Upper lobe of left lung (tissue), 6 donors: ENCODE measurements around the gene LY6G6D. TPM values are rescaled to one million over a fixed set of nuclear protein-coding genes. Genes with fewer than 3 reads are reported as not detected.

Source experiments
- ATAC-seq, 2 donors: fragments of 200-7000 bp; cut with Tn5 transposase; one replicate each; pipeline ENCODE4 v1.9.1; 2022; ENCODE audit warnings: mild to moderate bottlenecking in 2 of 2, moderate library complexity in 2 of 2; ENCODE audit not compliant: low FRiP score in 2 of 2
- DNase-seq, 2 donors: peaks; one replicate each; pipeline ENCODE4 v3.0.0-alpha.2; 2019 to 2020
- H3K27ac ChIP-seq, 4 donors: fragments of 200-600 bp; sonication (generic); one replicate each; pipeline ENCODE4 v1.5.1; 2016 to 2019
- H3K27me3 ChIP-seq, 4 donors: fragments of 200-600 bp; sonication (generic); one replicate each; pipeline ENCODE4 v1.5.1; 2017 to 2019
- H3K36me3 ChIP-seq, 4 donors: fragments of 200-600 bp; sonication (generic); one replicate each; pipeline ENCODE4 v1.5.1; 2016 to 2019
- H3K4me1 ChIP-seq, 4 donors: fragments of 200-600 bp; sonication (generic); one replicate each; pipeline ENCODE4 v1.5.1; 2018 to 2019
- H3K4me3 ChIP-seq, 4 donors: fragments of 200-600 bp; sonication (generic); one replicate each; pipeline ENCODE4 v1.5.1; 2017 to 2019; ENCODE audit warnings: mild to moderate bottlenecking in 2 of 4, moderate library complexity in 1 of 4
- H3K9me3 ChIP-seq, 4 donors: fragments of 200-600 bp; sonication (generic); one replicate each; pipeline ENCODE4 v1.5.1; 2018 to 2019
- EP300 ChIP-seq, 4 donors: sonication (generic); formaldehyde crosslinking; IDR thresholded peaks; one replicate each; pipeline ENCODE4 v1.5.1; 2017; ENCODE audit warnings: antibody characterized with exemption in 4 of 4, control low read depth in 2 of 4
- POLR2A ChIP-seq, 4 donors: fragments of 450-650 bp; IDR thresholded peaks; one replicate each; pipeline ENCODE4 v1.5.1; 2016 to 2017; ENCODE audit warnings: antibody characterized with exemption in 4 of 4, mild to moderate bottlenecking in 2 of 4
- POLR2AphosphoS5 ChIP-seq, 2 donors: sonication (generic); formaldehyde crosslinking; IDR thresholded peaks; one replicate each; pipeline ENCODE4 v1.5.1; 2017; ENCODE audit warnings: antibody characterized with exemption in 2 of 2
- WGBS, 2 donors: methylation state at CpG; one replicate each; pipeline ENCODE4 v1.1.5; 2017 to 2018; 5-methylcytosine and 5-hydroxymethylcytosine counted together
- total RNA-seq, 6 donors: library from RNA; depleted of rRNA in 4 of 6; stranded (reverse); fragments of >200 nt in 4 of 6; gene quantifications; one replicate each; pipeline versions ENCODE4 v1.1.0 to v1.2.1, GENCODE V29; 2016 to 2021
- TF ChIP-seq, protein P1 (sequence below), 6 experiments: fragments of 450-650 bp in 4 of 6; fragments of 200-600 bp in 2 of 6; sonication (generic) in 2 of 6; IDR thresholded peaks; one replicate each; pipeline ENCODE4 v1.5.1; 2016 to 2019; ENCODE audit warnings: antibody characterized with exemption in 6 of 6
- donor health status: DM: no; HTN: no; CAD: no; lungs with moderate emphysema.
- donor health status: DM: no; HTN: yes; CAD: no; lungs with severe emphysema.

The LY6G6D gene
- total RNA-seq, 6 donors from 2014 or later, result not detected

DNA sequence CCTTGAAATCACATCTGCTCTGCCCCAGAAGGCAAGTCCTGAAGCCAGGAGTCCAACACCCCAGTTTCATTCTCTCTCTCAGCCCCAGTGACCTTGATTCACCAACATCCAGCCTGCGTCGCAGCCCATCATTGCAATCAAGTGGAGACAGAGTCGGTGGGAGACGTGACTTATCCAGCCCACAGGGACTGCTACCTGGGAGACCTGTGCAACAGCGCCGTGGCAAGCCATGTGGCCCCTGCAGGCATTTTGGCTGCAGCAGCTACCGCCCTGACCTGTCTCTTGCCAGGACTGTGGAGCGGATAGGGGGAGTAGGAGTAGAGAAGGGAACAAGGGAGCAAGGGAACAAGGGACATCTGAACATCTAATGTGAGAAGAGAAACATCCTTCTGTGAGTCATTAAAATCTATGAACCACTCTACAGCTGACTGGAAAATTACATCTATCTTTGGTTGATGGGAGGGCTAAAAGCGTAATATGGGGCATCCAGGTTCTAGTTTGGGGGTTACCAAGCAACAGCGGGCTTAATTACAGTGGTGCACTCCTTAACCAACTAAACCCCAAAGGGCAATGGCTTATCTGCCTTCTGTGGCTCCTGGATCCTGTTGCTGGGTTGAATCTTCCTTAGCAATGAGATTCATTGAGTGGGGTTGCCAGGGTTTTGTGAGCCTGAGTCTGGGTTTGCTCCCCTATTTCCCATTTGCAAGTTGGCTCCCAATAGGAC, 2.5 kb downstream of the LY6G6D start:
- peak in 1 of 2 donors; percentile 39 for DNase-seq
- H3K27me3 ChIP-seq, result no peaks in the 10 kb centered on the region
- 61 to 79% methylated on average over 10 of the region's 10 CpGs for WGBS, 2 donors
- TF ChIP-seq, protein P1, sequence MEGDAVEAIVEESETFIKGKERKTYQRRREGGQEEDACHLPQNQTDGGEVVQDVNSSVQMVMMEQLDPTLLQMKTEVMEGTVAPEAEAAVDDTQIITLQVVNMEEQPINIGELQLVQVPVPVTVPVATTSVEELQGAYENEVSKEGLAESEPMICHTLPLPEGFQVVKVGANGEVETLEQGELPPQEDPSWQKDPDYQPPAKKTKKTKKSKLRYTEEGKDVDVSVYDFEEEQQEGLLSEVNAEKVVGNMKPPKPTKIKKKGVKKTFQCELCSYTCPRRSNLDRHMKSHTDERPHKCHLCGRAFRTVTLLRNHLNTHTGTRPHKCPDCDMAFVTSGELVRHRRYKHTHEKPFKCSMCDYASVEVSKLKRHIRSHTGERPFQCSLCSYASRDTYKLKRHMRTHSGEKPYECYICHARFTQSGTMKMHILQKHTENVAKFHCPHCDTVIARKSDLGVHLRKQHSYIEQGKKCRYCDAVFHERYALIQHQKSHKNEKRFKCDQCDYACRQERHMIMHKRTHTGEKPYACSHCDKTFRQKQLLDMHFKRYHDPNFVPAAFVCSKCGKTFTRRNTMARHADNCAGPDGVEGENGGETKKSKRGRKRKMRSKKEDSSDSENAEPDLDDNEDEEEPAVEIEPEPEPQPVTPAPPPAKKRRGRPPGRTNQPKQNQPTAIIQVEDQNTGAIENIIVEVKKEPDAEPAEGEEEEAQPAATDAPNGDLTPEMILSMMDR (IDR thresholded peaks at IDR 0.05), result no peak
- TF ChIP-seq POLR2AphosphoS5 (IDR thresholded peaks at IDR 0.05), result no peak
- no peaks in the 10 kb centered on the region for H3K36me3 ChIP-seq
- H3K4me1 ChIP-seq, result peaks cover 0 to 13% (median 2%) of the 10 kb centered on the region in 4 donors
- ATAC-seq, result no peak
- H3K27ac ChIP-seq, result peak overlapping the region in 1 of 4 donors; percentile 30
- H3K9me3 ChIP-seq, result no peaks in the 10 kb centered on the region
- no peak overlapping the region for H3K4me3 ChIP-seq

DNA sequence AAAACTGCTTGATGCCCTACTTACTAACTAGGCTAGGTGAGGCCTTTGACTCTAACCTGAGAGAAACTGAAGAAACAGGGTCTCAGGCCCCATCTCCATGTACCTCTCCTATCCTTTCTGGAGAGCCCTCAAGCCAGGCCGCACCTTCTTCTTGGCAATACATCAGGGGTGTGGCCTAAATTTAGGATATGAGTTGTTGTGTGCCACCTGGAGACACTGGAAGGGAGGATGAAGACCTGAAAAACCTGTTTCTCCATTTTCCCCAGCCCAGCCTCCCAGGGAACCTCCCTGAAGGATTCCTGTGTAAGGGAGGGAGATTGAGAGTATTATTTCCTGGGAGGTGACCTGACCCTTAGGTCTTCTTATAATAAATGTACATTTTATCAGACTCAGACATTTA, 3.1 kb downstream of the LY6G6D start:
- Histone ChIP-seq H3K36me3 (no peaks in the 10 kb centered on the region), H3K4me1 (peaks cover 0 to 13% (median 2%) of the 10 kb centered on the region in 4 donors), H3K27ac (peak overlapping the region in 1 of 4 donors; percentile 65), H3K4me3 (no peak overlapping the region), H3K27me3 (no peaks in the 10 kb centered on the region), H3K9me3 (no peaks in the 10 kb centered on the region)
- DNase-seq, result peak in 1 of 2 donors; percentile 65
- ATAC-seq, result no peak
- 58 to 74% methylated on average over 1 of the region's 1 CpG for WGBS, 2 donors
- TF ChIP-seq POLR2A (IDR thresholded peaks at IDR 0.05) (no peak), POLR2AphosphoS5 (IDR thresholded peaks at IDR 0.05) (peak in 1 of 2 donors; percentile 21), EP300 (IDR thresholded peaks at IDR 0.05) (peak in 1 of 4 donors; percentile 9)
- TF ChIP-seq, protein P1 (IDR thresholded peaks at IDR 0.05), result no peak

DNA sequence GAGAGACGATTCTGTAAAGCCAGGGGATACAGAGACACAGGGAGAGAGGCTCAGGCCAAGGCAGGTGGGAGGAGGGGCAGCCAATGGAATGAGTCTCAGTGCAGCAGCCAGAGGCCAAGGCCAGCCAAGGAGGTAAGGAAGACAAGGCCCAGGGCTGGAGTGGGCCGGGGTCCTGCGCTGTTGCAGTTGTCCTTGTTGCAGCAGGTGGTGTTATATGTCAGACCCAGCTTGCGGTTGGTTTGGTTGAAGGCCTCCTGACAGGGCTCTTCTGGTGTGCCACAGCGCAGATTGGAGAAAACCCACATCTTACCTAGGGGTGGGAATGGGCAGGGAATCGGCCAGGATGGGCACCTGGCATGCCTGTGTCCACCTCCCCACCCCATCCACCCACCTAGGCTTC, 3.9 kb downstream of the LY6G6D start:
- H3K27ac ChIP-seq, result peak overlapping the region in 2 of 4 donors; percentile 35 to 65
- 80 to 88% methylated on average over 6 of the region's 6 CpGs for WGBS, 2 donors
- H3K4me1 ChIP-seq, result peaks cover 0 to 13% (median 2%) of the 10 kb centered on the region in 4 donors

DNA sequence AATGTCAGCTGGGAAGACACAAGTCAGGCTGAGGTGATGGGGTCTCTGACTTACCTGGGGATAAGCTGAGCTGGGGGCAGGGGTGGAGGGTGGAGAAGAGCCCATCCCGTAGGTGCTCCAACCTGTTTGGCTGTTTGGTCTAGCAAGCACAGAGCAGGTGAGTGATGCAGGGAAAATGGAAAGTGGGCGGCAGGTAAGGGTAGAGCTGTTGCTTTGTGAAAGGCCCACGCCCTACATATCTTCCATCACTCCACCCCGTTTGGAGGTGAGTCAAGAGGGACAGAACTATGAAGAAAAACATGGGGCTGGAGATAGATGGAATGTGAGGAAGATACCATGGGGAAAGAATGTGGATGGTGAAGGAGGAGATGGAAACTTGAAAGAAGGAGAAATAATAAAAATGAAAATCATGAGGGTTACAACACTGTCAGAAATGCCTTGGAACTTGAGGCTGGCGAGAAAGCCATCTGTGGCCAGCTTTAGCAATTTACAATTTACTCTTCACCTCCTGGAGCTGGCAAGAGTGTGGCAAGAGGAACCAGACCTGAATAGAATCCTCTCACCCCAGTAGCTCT, 5.1 kb downstream of the LY6G6D start:
- no peak overlapping the region for H3K27ac ChIP-seq
- peaks cover 0 to 13% (median 3%) of the 10 kb centered on the region in 4 donors for H3K4me1 ChIP-seq
- WGBS, 2 donors, result 69 to 80% methylated on average over 5 of the region's 5 CpGs
- ATAC-seq, result no peak
- TF ChIP-seq POLR2AphosphoS5 (IDR thresholded peaks at IDR 0.05) (no peak), EP300 (IDR thresholded peaks at IDR 0.05) (no peak), POLR2A (IDR thresholded peaks at IDR 0.05) (no peak)
- TF ChIP-seq, protein P1 (IDR thresholded peaks at IDR 0.05), result no peak
- no peaks in the 10 kb centered on the region for H3K9me3 ChIP-seq
- H3K27me3 ChIP-seq, result no peaks in the 10 kb centered on the region
- no peak for DNase-seq
- H3K4me3 ChIP-seq, result no peak overlapping the region
- H3K36me3 ChIP-seq, result no peaks in the 10 kb centered on the region

More for the DNA sequence above, 3.9 kb downstream of the LY6G6D start:
- no peaks in the 10 kb centered on the region for H3K27me3 ChIP-seq
- H3K9me3 ChIP-seq, result no peaks in the 10 kb centered on the region
- ATAC-seq (no peak), DNase-seq (peak in 1 of 2 donors; percentile 34)
- TF ChIP-seq, protein P1 (IDR thresholded peaks at IDR 0.05), result no peak
- TF ChIP-seq POLR2AphosphoS5 (IDR thresholded peaks at IDR 0.05), result no peak
- no peak for TF ChIP-seq EP300 (IDR thresholded peaks at IDR 0.05)
- TF ChIP-seq POLR2A (IDR thresholded peaks at IDR 0.05), result no peak
- no peak overlapping the region for H3K4me3 ChIP-seq
- no peaks in the 10 kb centered on the region for H3K36me3 ChIP-seq
